Measurements from ENCODE around the gene SAYSD1.

GRCh38 chr6:39095578-39095977 is 19.4 kb downstream of the SAYSD1 start:
- TF ChIP-seq CTCF (IDR thresholded peaks at IDR 0.05) (no peak), EZH2 (IDR thresholded peaks at IDR 0.05; ENCODE audit: borderline replicate concordance, insufficient read depth, low read depth, low read length, poor library complexity, severe bottlenecking) (no peak)

Measured in B cell (primary cell).